ENCODE data around the gene LMO7. TPM values are rescaled to one million over a fixed set of nuclear protein-coding genes. Genes with fewer than 3 reads are reported as not detected.

LMO7 gene
- polyA plus RNA-seq, 1 experiment = 149 TPM

DNA sequence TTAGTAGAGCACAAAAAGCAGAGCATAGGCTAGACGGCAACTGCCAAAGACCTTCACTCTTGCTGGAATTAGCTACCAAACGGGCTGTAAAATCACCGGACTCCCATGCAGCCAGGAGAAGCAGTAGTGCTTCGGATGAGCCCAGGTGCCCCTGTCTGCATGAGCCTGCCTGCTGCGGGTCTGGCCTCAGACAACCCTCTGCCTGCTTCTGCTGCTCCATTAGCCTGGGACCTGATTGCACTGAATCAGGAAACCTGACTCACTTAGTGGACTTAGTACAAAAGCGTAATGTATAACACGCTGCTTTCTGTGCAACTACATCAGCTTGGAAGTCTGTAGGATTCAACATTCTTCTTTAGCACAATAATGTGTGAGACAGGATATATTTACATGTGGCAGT lies 170.0 kb downstream of the LMO7 start:
- H3K36me3 ChIP-seq (ENCODE audit: control insufficient read depth, insufficient read depth, low read length) = peaks cover 20% of the 10 kb centered on the region
- H3K27me3 ChIP-seq (ENCODE audit: control insufficient read depth, insufficient read depth, low read length) = no peaks in the 10 kb centered on the region
- H3K4me3 ChIP-seq (ENCODE audit: low read depth, low read length) = no peak overlapping the region
- CTCF ChIA-PET = no interaction called here
- no peak for DNase-seq (ENCODE audit: low read depth)
- TF ChIP-seq, protein P1, sequence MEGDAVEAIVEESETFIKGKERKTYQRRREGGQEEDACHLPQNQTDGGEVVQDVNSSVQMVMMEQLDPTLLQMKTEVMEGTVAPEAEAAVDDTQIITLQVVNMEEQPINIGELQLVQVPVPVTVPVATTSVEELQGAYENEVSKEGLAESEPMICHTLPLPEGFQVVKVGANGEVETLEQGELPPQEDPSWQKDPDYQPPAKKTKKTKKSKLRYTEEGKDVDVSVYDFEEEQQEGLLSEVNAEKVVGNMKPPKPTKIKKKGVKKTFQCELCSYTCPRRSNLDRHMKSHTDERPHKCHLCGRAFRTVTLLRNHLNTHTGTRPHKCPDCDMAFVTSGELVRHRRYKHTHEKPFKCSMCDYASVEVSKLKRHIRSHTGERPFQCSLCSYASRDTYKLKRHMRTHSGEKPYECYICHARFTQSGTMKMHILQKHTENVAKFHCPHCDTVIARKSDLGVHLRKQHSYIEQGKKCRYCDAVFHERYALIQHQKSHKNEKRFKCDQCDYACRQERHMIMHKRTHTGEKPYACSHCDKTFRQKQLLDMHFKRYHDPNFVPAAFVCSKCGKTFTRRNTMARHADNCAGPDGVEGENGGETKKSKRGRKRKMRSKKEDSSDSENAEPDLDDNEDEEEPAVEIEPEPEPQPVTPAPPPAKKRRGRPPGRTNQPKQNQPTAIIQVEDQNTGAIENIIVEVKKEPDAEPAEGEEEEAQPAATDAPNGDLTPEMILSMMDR (IDR thresholded peaks at IDR 0.05; ENCODE audit: insufficient read depth, low read depth, low read length) = no peak
- POLR2A ChIA-PET = no interaction called here

DNA sequence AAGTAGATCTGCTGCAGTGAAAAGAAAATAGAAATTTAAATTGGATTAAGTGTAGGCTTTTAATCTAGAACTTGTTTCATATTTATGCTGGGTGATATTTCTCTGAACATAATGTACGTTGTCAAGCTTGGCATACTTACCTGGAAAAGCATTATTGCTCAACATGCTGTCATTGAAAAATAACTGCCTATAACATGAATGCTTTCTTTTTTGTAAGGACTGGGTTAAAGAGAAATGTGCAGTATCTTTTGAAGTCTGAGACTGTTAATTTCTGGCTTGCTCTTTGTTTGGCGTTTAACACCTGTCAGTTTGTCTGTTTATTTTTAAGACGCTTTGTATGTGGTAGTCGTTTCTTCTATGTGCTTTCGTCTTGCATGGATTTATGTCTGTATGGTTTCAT lies 175.2 kb downstream of the LMO7 start:
- TF ChIP-seq, protein P1 (IDR thresholded peaks at IDR 0.05; ENCODE audit: insufficient read depth, low read depth, low read length) = no peak
- ChIA-PET CTCF (interaction anchor here (1.2 kb wide), 2 partner anchors 12 to 116 kb away, joined by 5 to 8 read pairs; no protein-coding TSS in a partner anchor), POLR2A (no interaction called here)
- no peak for DNase-seq (ENCODE audit: low read depth)
- Histone ChIP-seq H3K36me3 (ENCODE audit: control insufficient read depth, insufficient read depth, low read length) (peaks cover 9% of the 10 kb centered on the region), H3K4me3 (ENCODE audit: low read depth, low read length) (no peak overlapping the region), H3K27me3 (ENCODE audit: control insufficient read depth, insufficient read depth, low read length) (no peaks in the 10 kb centered on the region)

DNA sequence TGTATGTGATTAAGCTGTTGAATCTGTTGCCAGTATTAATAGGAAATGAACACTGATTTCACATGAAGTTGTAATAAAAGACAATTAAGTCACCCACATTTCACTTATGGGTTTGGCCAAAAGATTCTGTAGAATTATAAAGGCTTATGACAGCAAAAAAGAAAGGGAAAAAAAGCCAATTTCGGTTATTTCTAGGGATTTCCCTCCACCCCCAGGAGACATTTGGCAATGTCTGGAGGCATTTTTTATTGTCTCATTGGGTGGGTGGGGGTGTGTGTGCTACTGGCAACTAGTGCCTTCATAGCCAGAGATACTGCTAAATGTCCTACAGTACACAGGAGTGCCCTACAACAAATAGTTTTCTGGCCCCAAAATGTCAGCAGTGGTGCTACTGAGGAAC lies 175.7 kb downstream of the LMO7 start:
- DNase-seq (ENCODE audit: low read depth) = no peak
- TF ChIP-seq, protein P1 (IDR thresholded peaks at IDR 0.05; ENCODE audit: insufficient read depth, low read depth, low read length) = no peak
- no peaks in the 10 kb centered on the region for H3K27me3 ChIP-seq (ENCODE audit: control insufficient read depth, insufficient read depth, low read length)
- POLR2A ChIA-PET = no interaction called here
- H3K36me3 ChIP-seq (ENCODE audit: control insufficient read depth, insufficient read depth, low read length) = peaks cover 9% of the 10 kb centered on the region
- H3K4me3 ChIP-seq (ENCODE audit: low read depth, low read length) = no peak overlapping the region
- CTCF ChIA-PET = no interaction called here

DNA sequence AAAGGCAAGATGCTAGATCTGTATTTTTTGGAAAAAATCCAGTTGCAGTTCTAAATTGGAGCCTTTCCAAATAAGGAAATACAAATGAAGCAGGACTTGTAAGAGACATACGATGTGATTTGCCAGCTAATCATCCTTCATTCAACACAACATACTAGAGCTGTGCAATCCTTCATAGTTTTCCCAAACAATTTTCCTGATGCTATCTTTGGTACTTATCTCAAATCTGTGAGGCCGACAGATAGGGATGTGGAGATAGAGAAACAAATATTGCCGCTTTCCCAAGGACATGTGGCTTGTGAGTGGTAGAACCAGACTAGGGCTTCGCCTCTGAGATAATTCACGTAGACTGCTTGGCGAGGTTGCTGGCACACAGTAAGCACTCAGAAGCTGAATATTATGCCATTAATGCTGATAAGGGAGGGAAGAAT lies 176.6 kb downstream of the LMO7 start:
- no peak for DNase-seq (ENCODE audit: low read depth)
- ChIA-PET CTCF (interaction anchor here (1.4 kb wide), 1 partner anchor 117 kb away, joined by 4 read pairs; no protein-coding TSS in a partner anchor), POLR2A (no interaction called here)
- TF ChIP-seq, protein P1 (IDR thresholded peaks at IDR 0.05; ENCODE audit: insufficient read depth, low read depth, low read length) = no peak
- Histone ChIP-seq H3K4me3 (ENCODE audit: low read depth, low read length) (no peak overlapping the region), H3K36me3 (ENCODE audit: control insufficient read depth, insufficient read depth, low read length) (peaks cover 7% of the 10 kb centered on the region), H3K27me3 (ENCODE audit: control insufficient read depth, insufficient read depth, low read length) (no peaks in the 10 kb centered on the region)

DNA sequence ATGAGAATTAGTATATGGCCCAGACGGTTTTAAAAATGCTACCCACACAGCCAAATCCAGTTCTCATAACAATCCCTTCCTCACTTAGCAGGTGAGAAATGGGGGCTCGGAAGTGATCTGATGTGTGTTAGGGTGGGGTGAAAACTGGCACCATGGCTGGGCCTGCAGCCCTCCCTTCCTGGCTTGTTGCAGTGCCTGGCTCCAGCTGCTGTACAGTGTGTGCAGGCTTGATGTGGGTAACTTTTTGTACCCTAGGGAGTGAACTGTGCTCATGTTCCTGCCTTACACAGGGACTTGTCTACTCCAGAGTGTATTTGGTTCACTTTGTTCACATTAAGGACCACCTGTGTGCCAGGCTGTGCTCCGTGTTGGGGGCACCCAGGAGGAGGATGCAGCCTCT lies 177.2 kb downstream of the LMO7 start:
- H3K4me3 ChIP-seq (ENCODE audit: low read depth, low read length) = no peak overlapping the region
- TF ChIP-seq, protein P1 (IDR thresholded peaks at IDR 0.05; ENCODE audit: insufficient read depth, low read depth, low read length) = no peak
- H3K27me3 ChIP-seq (ENCODE audit: control insufficient read depth, insufficient read depth, low read length) = no peaks in the 10 kb centered on the region
- CTCF ChIA-PET = interaction anchor here (0.6 to 1.4 kb wide), 2 partner anchors 117 to 204 kb away, joined by 3 to 4 read pairs; no protein-coding TSS in a partner anchor
- H3K36me3 ChIP-seq (ENCODE audit: control insufficient read depth, insufficient read depth, low read length) = peaks cover 6% of the 10 kb centered on the region
- POLR2A ChIA-PET = no interaction called here
- no peak for DNase-seq (ENCODE audit: low read depth)
